ENCODE results near the gene FERMT3. TPM values are rescaled to one million over a fixed set of nuclear protein-coding genes. Genes with fewer than 3 reads are reported as not detected.

FERMT3 gene
- total RNA-seq, 4 donors from 2014 or later: 35.0 to 101 (median 45.6) TPM

DNA sequence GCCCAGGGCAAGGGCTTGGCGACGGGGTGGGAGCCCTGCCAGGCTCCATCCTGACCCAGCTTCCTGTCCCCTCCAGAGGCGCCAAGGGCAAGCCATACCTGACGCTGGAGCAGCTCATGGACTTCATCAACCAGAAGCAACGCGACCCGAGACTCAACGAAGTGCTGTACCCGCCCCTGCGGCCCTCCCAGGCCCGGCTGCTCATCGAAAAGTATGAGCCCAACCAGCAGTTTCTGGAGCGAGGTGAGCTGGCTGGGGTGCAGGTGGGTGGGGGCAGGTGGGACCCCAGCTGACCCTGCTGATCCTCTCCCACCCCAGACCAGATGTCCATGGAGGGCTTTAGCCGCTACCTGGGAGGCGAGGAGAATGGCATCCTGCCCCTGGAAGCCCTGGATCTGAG lies 49.8 kb downstream of the FERMT3 start:
- DNase-seq (ENCODE audit: low spot score): no peak
- TF ChIP-seq, protein P1, sequence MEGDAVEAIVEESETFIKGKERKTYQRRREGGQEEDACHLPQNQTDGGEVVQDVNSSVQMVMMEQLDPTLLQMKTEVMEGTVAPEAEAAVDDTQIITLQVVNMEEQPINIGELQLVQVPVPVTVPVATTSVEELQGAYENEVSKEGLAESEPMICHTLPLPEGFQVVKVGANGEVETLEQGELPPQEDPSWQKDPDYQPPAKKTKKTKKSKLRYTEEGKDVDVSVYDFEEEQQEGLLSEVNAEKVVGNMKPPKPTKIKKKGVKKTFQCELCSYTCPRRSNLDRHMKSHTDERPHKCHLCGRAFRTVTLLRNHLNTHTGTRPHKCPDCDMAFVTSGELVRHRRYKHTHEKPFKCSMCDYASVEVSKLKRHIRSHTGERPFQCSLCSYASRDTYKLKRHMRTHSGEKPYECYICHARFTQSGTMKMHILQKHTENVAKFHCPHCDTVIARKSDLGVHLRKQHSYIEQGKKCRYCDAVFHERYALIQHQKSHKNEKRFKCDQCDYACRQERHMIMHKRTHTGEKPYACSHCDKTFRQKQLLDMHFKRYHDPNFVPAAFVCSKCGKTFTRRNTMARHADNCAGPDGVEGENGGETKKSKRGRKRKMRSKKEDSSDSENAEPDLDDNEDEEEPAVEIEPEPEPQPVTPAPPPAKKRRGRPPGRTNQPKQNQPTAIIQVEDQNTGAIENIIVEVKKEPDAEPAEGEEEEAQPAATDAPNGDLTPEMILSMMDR (IDR thresholded peaks at IDR 0.05): no peak
- ATAC-seq (ENCODE audit: low FRiP score): no peak

DNA sequence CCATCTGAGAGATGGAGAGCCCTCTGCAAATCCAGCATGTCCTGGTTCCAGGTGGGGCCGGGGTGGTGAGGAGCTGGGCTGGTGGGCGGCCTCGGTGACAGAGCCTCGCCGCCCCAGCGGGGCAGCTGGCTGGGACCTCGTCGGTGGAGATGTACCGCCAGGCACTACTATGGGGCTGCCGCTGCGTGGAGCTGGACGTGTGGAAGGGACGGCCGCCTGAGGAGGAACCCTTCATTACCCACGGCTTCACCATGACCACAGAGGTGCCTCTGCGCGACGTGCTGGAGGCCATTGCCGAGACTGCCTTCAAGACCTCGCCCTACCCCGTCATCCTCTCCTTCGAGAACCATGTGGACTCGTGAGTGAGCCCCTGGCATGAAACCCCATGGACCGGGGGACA lies 51.8 kb downstream of the FERMT3 start:
- no peak for DNase-seq (ENCODE audit: low spot score)
- ATAC-seq (ENCODE audit: low FRiP score): no peak
- TF ChIP-seq, protein P1 (IDR thresholded peaks at IDR 0.05): no peak

DNA sequence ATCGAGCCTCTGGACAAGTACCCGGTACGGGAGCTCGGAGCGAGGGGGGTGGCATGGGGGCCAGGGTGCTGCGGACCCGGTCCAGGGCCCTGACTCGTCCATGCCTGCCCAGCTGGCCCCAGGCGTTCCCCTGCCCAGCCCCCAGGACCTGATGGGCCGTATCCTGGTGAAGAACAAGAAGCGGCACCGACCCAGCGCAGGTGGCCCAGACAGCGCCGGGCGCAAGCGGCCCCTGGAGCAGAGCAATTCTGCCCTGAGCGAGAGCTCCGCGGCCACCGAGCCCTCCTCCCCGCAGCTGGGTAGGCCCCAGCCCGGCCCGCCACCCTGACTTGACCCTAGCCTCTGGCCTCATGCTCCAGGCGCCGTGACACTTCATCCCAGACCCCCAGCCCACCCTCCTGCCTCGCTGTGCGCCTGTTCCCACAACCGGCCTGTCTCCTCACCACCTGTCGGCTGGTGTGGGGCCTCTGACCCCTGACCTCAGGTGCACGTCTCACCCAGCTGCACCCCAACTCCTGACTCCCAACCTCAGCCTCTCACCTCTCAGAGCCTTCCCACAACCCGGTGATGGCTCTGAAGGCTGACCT lies 52.5 kb downstream of the FERMT3 start:
- ATAC-seq (ENCODE audit: low FRiP score): no peak
- TF ChIP-seq, protein P1 (IDR thresholded peaks at IDR 0.05): no peak
- no peak for DNase-seq (ENCODE audit: low spot score)

DNA sequence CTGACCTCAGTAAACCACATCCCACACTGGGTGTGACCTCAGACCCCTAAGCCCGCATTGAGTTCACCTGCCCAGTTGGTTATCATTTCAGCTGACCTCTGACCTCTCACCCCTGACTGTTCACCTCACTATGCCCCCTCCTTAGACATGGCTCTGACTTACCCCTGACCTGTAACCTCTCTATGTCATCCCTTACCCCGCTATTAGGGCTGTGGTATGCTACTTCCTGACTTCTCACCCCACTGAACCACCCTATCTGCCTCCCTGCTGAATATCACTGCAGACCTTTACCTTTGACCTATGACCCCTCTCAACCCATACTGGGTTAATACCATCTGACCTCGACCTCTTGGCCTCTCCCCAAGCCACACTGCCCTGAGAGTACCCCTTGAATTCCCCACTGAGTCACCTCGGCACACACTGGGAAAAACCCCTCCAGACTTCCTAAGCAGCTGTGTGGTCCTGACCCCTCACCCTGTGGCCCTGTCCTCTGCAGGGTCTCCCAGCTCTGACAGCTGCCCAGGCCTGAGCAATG lies 53.1 kb downstream of the FERMT3 start:
- no peak for DNase-seq (ENCODE audit: low spot score)
- ATAC-seq (ENCODE audit: low FRiP score): no peak
- TF ChIP-seq, protein P1 (IDR thresholded peaks at IDR 0.05): no peak

DNA sequence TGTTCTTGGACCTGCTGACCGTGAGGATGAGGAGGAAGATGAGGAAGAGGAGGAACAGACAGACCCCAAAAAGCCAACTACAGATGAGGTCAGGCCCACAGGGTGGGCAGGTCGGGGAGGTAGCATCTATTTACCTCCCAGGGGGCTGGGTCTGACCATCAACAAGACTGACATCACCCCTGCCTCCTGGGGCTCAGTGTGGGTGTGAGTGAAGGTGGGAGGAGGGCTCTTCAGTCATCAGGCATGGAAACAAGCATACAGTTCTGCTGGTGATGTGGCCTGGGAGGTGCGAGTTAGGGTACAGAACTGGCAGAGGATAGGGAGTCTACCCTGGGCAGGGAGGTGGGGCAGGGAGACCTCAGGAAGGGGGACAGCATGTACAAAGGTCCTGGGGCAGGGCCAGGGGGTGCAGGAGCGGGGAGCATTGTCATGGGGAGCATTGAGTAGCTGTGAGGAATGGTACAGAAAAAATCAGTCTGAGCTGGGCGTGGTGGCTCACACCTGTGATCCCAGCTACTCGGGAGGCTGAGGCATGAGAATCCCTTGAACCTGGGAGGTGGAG lies 53.7 kb downstream of the FERMT3 start:
- TF ChIP-seq, protein P1 (IDR thresholded peaks at IDR 0.05): no peak
- DNase-seq (ENCODE audit: low spot score) (no peak), ATAC-seq (ENCODE audit: low FRiP score) (no peak)

DNA sequence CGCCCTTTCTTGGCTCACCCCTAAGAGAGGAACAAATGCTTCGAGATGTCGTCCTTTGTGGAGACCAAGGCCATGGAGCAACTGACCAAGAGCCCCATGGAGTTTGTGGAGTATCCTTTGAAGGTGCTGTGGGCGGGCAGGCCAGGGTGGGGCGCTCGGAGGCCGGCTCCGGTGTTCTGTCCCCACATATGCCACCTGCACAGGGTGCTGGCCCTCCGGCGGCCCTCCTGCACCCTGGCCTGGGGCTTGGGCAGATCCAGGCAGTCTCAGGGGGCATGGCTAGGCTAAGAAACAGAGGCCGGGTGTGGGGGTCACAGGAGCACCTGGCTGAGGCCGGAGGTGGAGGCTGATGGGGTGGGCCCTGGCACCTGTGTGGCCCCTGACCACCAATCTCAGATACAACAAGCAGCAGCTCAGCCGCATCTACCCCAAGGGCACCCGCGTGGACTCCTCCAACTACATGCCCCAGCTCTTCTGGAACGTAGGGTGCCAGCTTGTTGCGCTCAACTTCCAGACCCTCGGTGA lies 55.1 kb downstream of the FERMT3 start:
- TF ChIP-seq, protein P1 (IDR thresholded peaks at IDR 0.05): no peak
- ATAC-seq (ENCODE audit: low FRiP score): no peak

More for the DNA sequence above, 55.1 kb downstream of the FERMT3 start:
- DNase-seq (ENCODE audit: low spot score): no peak
